Hematopoietic multipotent progenitor cell treated with erythropoietin and hydrocortisone succinate and interleukin-3 and kit ligand, for 17 days (in vitro differentiated cells): Measurements from ENCODE around the gene ARHGAP24.
"Not testable (repeated sequence)": the region's sequence is repeated elsewhere in the genome, so short reads cannot be mapped to it uniquely, and the experiment has no call there.

ENCODE experiments used
- DNase-seq: peaks from one replicate; pipeline ENCODE4 v3.0.0-alpha.2; 2015; ENCODE audit warnings: low spot score

The ARHGAP24 gene

DNA sequence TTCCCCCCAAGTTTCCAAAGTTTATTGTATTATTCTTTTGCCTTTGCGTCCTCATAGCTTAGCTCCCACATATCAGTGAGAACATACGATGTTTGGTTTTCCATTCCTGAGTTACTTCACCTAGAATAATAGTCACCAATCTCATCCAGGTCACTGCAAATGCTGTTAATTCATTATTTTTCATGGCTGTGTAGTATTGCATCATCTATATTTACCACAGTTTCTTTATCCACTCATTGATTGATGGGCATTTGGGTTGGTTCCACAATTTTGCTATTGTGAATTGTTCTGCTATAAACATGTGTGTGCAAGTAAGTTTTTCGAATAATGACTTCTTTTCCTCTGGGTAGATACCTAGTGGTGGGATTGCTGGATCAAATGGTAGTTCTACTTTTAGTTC is 43.6 kb downstream of the ARHGAP24 start:
- not testable (repeated sequence) for DNase-seq

- no peak for DNase-seq
Observed at GRCh38 chr4:85520765-85521749, 46.1 kb downstream of the ARHGAP24 start.

GRCh38 chr4:85522277-85522676 is 47.3 kb downstream of the ARHGAP24 start:
- no peak for DNase-seq

GRCh38 chr4:85522836-85523235 is 47.9 kb downstream of the ARHGAP24 start:
- DNase-seq: no peak

- DNase-seq: no peak
Observed at GRCh38 chr4:85527815-85528214, 52.9 kb downstream of the ARHGAP24 start.

DNA sequence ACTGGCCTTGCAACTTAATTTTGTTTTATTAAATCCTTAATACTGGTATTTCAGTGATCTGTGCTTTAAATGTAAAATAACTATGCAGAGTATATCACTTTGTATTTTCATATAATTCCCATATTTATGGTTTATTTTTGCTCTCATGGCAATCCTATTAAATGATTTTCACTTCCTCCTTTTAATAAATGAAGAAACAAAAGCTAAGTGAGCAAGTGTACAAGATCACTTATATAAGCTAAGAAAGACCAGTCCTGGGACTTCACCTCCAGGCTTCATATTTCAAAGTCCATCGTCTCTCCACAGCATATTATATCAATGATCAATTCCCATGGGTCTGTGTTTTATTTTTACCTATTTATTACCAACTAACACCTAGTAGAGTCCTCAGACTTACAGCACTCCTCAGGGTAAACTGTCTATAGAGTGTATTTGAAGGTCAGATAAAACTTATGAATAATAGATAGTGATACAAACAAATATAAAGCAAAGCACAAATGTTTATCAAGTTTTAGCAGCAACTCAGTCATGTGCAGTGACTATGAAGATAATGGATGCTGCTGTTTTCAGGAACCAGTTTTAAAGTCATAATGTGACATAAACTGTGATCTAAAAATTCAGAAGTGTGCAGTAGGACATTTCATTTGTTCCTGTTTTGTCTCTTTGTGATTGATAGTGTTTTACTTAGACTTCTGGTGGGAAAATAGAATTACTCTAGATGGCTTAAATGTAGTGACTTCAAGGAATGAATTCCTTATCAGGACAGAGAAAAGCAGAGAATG is 56.8 kb downstream of the ARHGAP24 start:
- no peak for DNase-seq

GRCh38 chr4:85534120-85534519 is 59.2 kb downstream of the ARHGAP24 start:
- no peak for DNase-seq

DNA sequence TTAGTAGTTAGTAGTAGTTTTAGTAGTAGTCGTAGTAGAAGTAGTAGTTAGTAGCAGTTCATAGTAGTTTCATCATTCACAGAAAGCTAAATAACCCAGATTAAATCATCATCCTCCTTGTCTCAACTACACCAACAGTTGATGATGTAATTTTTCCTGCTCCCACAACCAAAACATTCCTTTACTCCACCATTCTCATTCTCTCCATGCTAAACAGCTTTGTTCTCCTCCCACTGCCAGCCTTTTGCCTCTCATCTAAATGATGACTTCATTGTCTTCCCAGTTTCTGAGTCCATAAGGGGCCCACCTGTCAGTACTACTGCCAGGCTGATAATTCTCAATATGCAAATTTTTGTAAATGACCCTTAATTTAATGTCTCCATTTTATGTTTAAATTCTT is 68.9 kb downstream of the ARHGAP24 start:
- no peak for DNase-seq

DNA sequence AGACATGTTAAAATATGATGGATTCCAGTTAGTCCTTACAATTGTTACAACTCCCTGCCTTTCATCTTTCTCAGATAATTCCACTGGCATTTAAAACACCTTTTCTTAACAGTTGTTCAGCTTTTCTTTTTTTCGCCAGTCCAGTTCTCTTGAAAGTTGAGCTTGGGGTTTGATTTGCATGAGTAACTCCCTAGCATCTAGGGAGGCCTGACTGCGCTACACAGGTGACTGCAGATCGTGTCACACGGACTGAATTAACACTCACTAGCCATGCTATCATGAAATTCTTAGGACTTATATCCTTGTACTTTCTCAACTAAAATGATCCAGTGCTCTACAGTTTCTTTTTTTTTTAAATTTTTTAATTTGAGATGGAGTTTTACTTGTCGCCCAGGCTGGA is 69.8 kb downstream of the ARHGAP24 start:
- no peak for DNase-seq

DNA sequence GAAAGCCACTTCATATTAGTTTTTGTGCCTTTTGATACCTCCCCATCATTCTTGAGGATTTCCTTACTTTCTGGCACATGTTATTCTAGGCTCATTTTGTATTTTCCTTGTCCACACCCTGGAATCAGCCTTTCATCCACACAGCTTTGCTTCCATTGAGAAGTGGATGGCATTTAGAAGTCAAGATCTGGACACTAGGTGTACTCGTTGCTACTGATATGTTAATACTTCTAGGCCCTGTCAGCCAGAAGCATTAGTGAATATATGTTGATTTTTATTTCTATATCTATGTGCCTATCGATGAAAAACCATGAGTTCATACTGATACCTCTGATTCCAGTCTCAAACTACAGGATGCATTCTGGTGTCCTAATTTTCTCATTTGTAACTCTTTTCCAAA is 73.2 kb downstream of the ARHGAP24 start:
- no peak for DNase-seq

- no peak for DNase-seq
Observed at GRCh38 chr4:85548841-85549240, 73.9 kb downstream of the ARHGAP24 start.

GRCh38 chr4:85555206-85555605 is 80.3 kb downstream of the ARHGAP24 start:
- no peak for DNase-seq

DNA sequence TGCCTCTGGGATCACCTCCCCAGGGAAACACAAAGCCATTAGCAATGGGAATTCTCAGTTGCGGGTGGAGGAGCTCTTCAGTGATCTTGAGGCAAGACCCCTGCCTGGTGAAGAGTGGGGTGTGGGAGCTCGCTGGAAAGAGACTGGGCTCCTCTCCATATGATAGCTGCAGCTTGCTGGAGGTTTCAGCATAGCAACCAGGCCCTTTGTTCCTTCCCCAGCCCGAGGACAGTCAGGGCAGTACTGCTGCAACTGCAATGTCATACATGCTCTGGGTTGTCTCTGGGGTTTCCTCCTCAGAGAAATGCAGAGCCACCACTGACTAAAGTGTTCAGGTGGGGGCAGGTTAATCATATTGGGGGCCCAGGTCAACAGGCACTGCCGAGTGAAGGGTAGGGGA is 81.3 kb downstream of the ARHGAP24 start:
- DNase-seq: no peak

DNA sequence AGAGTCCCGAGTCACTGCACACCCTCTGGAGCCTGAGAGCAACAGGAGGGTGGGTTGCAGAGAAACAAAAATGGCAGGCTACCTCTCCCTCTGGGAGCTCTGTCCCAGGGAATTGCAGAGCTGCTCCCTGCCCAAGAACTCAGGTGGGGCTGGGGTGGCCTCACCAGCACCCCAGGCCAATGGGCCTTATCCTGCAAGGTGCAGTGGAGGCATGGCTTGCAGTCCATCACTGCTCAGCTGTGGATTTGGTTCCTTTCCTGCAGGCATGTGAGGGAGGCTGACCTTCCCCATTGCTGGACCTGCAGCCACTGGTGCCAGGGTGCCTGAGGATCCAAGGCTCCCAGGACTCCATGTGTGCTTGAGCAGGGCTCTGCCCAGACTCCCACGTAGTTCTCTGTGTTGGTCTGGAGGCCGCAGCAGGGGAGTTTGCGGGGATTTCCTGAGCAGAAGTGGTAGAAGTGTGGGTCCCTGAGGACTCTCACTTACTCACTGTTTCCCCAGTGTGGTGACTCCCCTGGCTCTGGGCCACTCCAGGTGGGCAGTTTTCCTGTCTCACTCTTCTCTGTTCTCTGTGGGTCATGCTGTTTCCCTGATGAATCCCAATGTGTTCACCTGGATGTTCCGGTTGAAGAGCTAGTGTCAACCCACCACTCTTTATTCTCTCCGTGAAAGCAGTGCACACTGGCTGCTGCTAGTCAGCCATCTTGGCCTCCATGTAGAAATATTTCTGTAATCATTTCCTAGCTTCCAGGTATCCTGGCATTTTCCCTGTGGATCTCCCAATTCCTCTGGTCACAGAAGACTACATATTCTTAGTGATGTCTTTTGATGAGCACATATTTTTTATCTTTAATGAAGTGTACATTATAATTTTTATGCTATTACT is 82.3 kb downstream of the ARHGAP24 start:
- no peak for DNase-seq

- no peak for DNase-seq
Observed at GRCh38 chr4:85565761-85566480, 91.0 kb downstream of the ARHGAP24 start.

- DNase-seq: no peak
Observed at GRCh38 chr4:85569730-85570299, 94.9 kb downstream of the ARHGAP24 start.

- DNase-seq: no peak
Observed at GRCh38 chr4:85570388-85570787, 95.4 kb downstream of the ARHGAP24 start.

DNA sequence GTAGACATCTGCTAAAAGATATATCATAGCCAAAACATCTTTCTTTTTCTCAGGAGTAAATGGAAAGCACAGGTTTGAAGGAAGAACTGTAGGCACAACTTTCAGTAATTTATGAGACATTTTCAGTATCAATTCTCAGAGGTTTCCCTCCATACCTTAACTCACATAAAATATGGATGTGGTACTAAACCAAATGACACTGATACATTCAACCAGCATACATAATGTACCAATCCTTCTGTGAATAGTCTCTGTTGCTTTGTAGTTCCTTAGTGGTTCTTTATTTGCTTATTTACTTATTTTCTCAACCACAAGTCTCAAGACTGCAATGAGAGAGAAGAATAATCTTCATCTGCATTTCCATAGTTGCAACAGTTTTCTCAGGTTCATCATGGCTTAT is 96.1 kb downstream of the ARHGAP24 start:
- DNase-seq: no peak

DNA sequence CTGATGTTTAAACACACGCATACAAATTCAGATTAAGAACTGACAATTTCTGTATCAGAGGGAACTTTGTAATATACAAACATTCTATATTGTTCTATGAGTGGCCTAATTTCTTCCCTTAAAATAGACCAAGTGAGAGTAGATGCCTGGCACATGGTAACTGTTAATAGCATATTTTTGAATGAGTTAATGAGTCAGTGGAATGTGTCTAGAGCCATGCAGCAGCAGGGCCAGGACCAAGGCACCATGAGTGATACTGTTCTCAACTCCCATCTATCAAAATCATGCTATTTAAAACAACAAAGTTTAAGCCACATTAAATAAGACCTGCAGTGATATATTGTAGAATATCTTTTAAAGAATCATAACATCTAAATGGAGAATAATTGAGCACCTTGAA is 98.3 kb downstream of the ARHGAP24 start:
- DNase-seq: no peak

DNA sequence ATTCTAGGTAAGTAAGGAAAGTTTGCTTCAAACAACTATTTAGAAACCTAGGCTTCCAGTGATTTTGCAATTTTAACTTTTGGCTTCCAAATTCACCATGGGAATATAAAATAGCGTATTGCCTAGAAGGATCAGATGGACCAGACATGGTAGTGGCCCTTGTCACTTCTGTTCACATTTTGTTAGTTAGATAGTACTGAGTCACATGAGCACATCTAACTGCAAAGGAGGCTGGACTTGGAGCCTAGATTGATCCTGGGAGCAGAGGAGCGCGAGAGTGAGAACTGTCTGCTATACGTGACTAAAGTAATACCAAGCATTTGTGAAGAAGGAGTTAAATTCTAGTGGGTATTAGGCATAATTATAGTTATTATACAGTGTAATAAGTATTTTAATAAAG is 102.4 kb downstream of the ARHGAP24 start:
- no peak for DNase-seq

DNA sequence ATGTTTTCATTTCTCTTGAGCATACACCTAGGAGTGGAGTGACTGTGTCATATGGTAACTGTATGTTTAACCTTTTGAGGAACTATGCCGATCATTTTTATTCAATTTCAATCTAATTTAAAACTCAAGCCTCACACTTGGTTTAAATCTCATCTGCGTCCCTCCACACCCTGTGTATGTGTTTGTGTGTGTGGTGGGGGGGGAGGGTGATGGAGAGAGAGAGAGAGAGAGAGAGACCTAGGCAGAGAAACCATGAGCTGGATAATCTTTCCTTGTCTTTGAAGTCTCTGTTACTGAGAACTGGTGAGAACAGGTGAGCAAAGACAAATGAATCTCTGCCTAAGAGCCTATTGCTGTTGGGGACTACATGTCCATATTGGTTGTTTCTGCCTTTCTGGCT is 105.0 kb downstream of the ARHGAP24 start:
- DNase-seq: no peak
